Measurements from ENCODE around the gene POU3F3. TPM values are rescaled to one million over a fixed set of nuclear protein-coding genes. Genes with fewer than 3 reads are reported as not detected.

POU3F3 gene
- total RNA-seq, 1 experiment from 2014 or later, result not detected

GRCh38 chr2:104849618-104850141 is 4.2 kb upstream of the POU3F3 start:
- Histone ChIP-seq H3K36me3 (ENCODE audit: control insufficient read depth in 1 of 2, insufficient read depth in 2 of 2, low read length in 2 of 2) (no peaks in the 10 kb centered on the region), H3K4me1 (ENCODE audit: control insufficient read depth in 1 of 2, insufficient read depth in 2 of 2, low read length in 2 of 2) (no peaks in the 10 kb centered on the region), H3K9ac (ENCODE audit: low read length) (no peak overlapping the region), H3K9me3 (ENCODE audit: control insufficient read depth in 1 of 2, insufficient read depth in 1 of 2, low read depth in 1 of 2, low read length in 2 of 2) (no peaks in the 10 kb centered on the region), H3K4me2 (ENCODE audit: low read length) (no peak overlapping the region), H3K9me2 (ENCODE audit: insufficient read depth) (no peaks in the 10 kb centered on the region), H3K4me3 (replicated peaks in 1 of 2; ENCODE audit: low read depth in 1 of 2, low read length in 2 of 2) (no peak overlapping the region), H2AFZ (ENCODE audit: low read depth, low read length, poor library complexity, severe bottlenecking) (no peak overlapping the region), H3K27me3 (ENCODE audit: insufficient read depth, low read length) (peaks cover 6% of the 10 kb centered on the region; the same call in 1 of the 2 replicates), H3K27ac (ENCODE audit: low read depth, low read length) (no peak overlapping the region), H3K79me2 (ENCODE audit: insufficient read depth, low read length) (no peaks in the 10 kb centered on the region), H4K20me1 (ENCODE audit: insufficient read depth) (no peaks in the 10 kb centered on the region)
- ChIA-PET CTCF (interaction anchor here (0.6 to 2.0 kb wide), 17 partner anchors 8 to 1873 kb away, joined by 3 to 18 read pairs (median 6); no protein-coding TSS in a partner anchor), POLR2A (no interaction called here), RAD21 (ENCODE audit: low non-redundant PET in 1 of 2, low total read pairs in 2 of 2, uncharacterized antibody in 2 of 2, unreplicated experiment in 2 of 2) (interaction anchor here in 1 of 2 experiments (1.2 kb wide), 1 partner anchor 94 kb away, joined by 4 read pairs; no protein-coding TSS in a partner anchor)
- intact Hi-C loops (cut with micrococcal nuclease), result loop anchor here (2.0 to 5.0 kb wide), 2 partner anchors 1689 to 1872 kb away; no protein-coding TSS in a partner anchor
- TF ChIP-seq RAD21 (IDR thresholded peaks at IDR 0.05; ENCODE audit: low read depth) (peak; percentile 57), CTCF (IDR thresholded peaks at IDR 0.05 in 2 of 3, conservative IDR thresholded peaks at IDR 0.05 in 1 of 3; ENCODE audit: borderline replicate concordance in 1 of 3, insufficient read depth in 1 of 3, low read depth in 2 of 3, low read length in 2 of 3) (peak; percentile 26 to 89 (median 72); a peak in 4 of 6 replicates), SIN3A (IDR thresholded peaks at IDR 0.05; ENCODE audit: low read depth) (no peak)
- DNase-seq (ENCODE audit: low read depth, low spot score), result peak; percentile 38
- BruUV-seq (replicated peaks), result no TSS peak
- peak; percentile 69 for ATAC-seq

- Histone ChIP-seq H3K36me3 (ENCODE audit: control insufficient read depth in 1 of 2, insufficient read depth in 2 of 2, low read length in 2 of 2) (no peaks in the 10 kb centered on the region), H3K9ac (ENCODE audit: low read length) (no peak overlapping the region), H4K20me1 (ENCODE audit: insufficient read depth) (no peaks in the 10 kb centered on the region), H3K9me2 (ENCODE audit: insufficient read depth) (no peaks in the 10 kb centered on the region), H3K9me3 (ENCODE audit: control insufficient read depth in 1 of 2, insufficient read depth in 1 of 2, low read depth in 1 of 2, low read length in 2 of 2) (no peaks in the 10 kb centered on the region), H3K4me1 (ENCODE audit: control insufficient read depth in 1 of 2, insufficient read depth in 2 of 2, low read length in 2 of 2) (no peaks in the 10 kb centered on the region), H3K79me2 (ENCODE audit: insufficient read depth, low read length) (no peaks in the 10 kb centered on the region), H3K27me3 (ENCODE audit: insufficient read depth, low read length) (peaks cover 6% of the 10 kb centered on the region; the same call in 1 of the 2 replicates), H3K4me3 (replicated peaks in 1 of 2; ENCODE audit: low read depth in 1 of 2, low read length in 2 of 2) (no peak overlapping the region), H2AFZ (ENCODE audit: low read depth, low read length, poor library complexity, severe bottlenecking) (no peak overlapping the region), H3K27ac (ENCODE audit: low read depth, low read length) (no peak overlapping the region), H3K4me2 (ENCODE audit: low read length) (no peak overlapping the region)
- no TSS peak for BruUV-seq (replicated peaks)
- CTCF ChIA-PET, result interaction anchor here (1.1 to 2.0 kb wide), 11 partner anchors 9 to 1689 kb away, joined by 3 to 18 read pairs (median 6); no protein-coding TSS in a partner anchor
- ATAC-seq, result no peak
- RAD21 ChIA-PET (ENCODE audit: low non-redundant PET in 1 of 2, low total read pairs in 2 of 2, uncharacterized antibody in 2 of 2, unreplicated experiment in 2 of 2), result interaction anchor here in 1 of 2 experiments (1.2 kb wide), 1 partner anchor 93 kb away, joined by 4 read pairs; no protein-coding TSS in a partner anchor
- POLR2A ChIA-PET, result no interaction called here
- no peak for DNase-seq (ENCODE audit: low read depth, low spot score)
- intact Hi-C loops (cut with micrococcal nuclease), result no loop called here
- TF ChIP-seq POLR2AphosphoS5 (IDR thresholded peaks at IDR 0.05; ENCODE audit: low read depth, low read length) (no peak), CTCF (IDR thresholded peaks at IDR 0.05 in 2 of 3, conservative IDR thresholded peaks at IDR 0.05 in 1 of 3; ENCODE audit: borderline replicate concordance in 1 of 3, insufficient read depth in 1 of 3, low read depth in 2 of 3, low read length in 2 of 3) (no peak), ZBTB33 (IDR thresholded peaks at IDR 0.05; ENCODE audit: extremely low read depth, insufficient replicate concordance, low read length) (no peak), MAX (IDR thresholded peaks at IDR 0.05) (no peak), TCF7L2 (IDR thresholded peaks at IDR 0.05; ENCODE audit: borderline replicate concordance, extremely low read depth, insufficient read depth, insufficient read length) (no peak)
Measured at GRCh38 chr2:104850361-104851290, 3.3 kb upstream of the POU3F3 start.

All from HCT116 (cell line).